Stomach (tissue), 9 donors: Measurements from ENCODE around the gene GCH1. TPM values are rescaled to one million over a fixed set of nuclear protein-coding genes. Genes with fewer than 3 reads are reported as not detected.

ENCODE experiments used
- DNase-seq, 2 donors: peaks; one replicate each; pipeline versions ENCODE4 v3.0.0 to v3.0.0-alpha.2; 2013 to 2019
- H3K27ac ChIP-seq, 5 donors: fragments of 200-600 bp in 4 of 5; sonication (generic) in 4 of 5; one replicate each; pipeline ENCODE4 v1.5.1; 2013 to 2019; ENCODE audit warnings: mild to moderate bottlenecking in 1 of 5, moderate library complexity in 1 of 5
- H3K27me3 ChIP-seq, 3 donors: fragments of 200-600 bp; sonication (generic); one replicate each; pipeline ENCODE4 v1.5.1; 2017 to 2019; ENCODE audit warnings: mixed run types in 1 of 3
- H3K36me3 ChIP-seq, 4 donors: fragments of 200-600 bp; sonication (generic); 1 replicate in 3 of 4; 2 replicates in 1 of 4; pipeline ENCODE4 v1.5.1; 2016 to 2019
- H3K4me1 ChIP-seq, 4 donors: fragments of 200-600 bp; sonication (generic); one replicate each; pipeline ENCODE4 v1.5.1; 2016 to 2019
- H3K4me3 ChIP-seq, 4 donors: fragments of 200-600 bp; sonication (generic) in 3 of 4; one replicate each; pipeline ENCODE4 v1.5.1; 2016 to 2019; ENCODE audit warnings: mild to moderate bottlenecking in 1 of 4
- H3K9me3 ChIP-seq, 4 donors: fragments of 200-600 bp; sonication (generic); one replicate each; pipeline ENCODE4 v1.5.1; 2016 to 2019
- EP300 ChIP-seq: sonication (generic); formaldehyde crosslinking; IDR thresholded peaks from one replicate; pipeline ENCODE4 v1.6.1; 2017; ENCODE audit warnings: antibody characterized with exemption
- POLR2A ChIP-seq, 4 donors: fragments of 450-650 bp; IDR thresholded peaks; one replicate each; pipeline ENCODE4 v1.6.1; 2016; ENCODE audit warnings: antibody characterized with exemption in 4 of 4, control low read depth in 2 of 4, mild to moderate bottlenecking in 1 of 4, moderate library complexity in 1 of 4
- POLR2AphosphoS5 ChIP-seq, 3 donors: sonication (generic); formaldehyde crosslinking; IDR thresholded peaks; one replicate each; pipeline ENCODE4 v1.6.1; 2016; ENCODE audit warnings: antibody characterized with exemption in 3 of 3
- whole genome bisulfite sequencing, 5 donors: extraction: QIAGEN DNeasy Blood & Tissue Kit in 3 of 5; methylation state at CpG; one replicate each; pipeline versions ENCODE4 v1.1.5 to v1.1.7; 2013 to 2018; 5-methylcytosine and 5-hydroxymethylcytosine counted together
- intact Hi-C: fragments of 100-400 bp; cut with DNase I; formaldehyde crosslinking; loops from one replicate; pipeline ENCODE4 v1.15.1; 2023; ENCODE audit warnings: low total_unique reads
- polyA plus RNA-seq, 3 donors: library from polyadenylated mRNA; stranded (reverse); fragments of 200-250 nt; gene quantifications; one replicate each; pipeline ENCODE4 v1.2.3, GENCODE V29; 2013
- total RNA-seq, 5 donors: library from RNA; depleted of rRNA; stranded (reverse); fragments of >200 nt; gene quantifications; one replicate each; pipeline versions ENCODE4 v1.1.0 to v1.2.3, GENCODE V29; 2014 to 2016
- TF ChIP-seq, protein P1 (sequence below), 7 experiments: fragments of 450-650 bp in 4 of 7; fragments of 200-600 bp in 3 of 7; sonication (generic) in 3 of 7; IDR thresholded peaks; one replicate each; pipeline ENCODE4 v1.5.1; 2016 to 2019; ENCODE audit warnings: antibody characterized with exemption in 7 of 7, control low read depth in 2 of 7, mild to moderate bottlenecking in 1 of 7
- donor health status: healthy with polysubstance abuse.
- donor health status: Bipolar disorder and iron deficiency.
- donor health status: healthy.

The GCH1 gene
- total and polyA plus RNA-seq, 8 donors = 0.58 to 52.1 (median 10.4) TPM

DNA sequence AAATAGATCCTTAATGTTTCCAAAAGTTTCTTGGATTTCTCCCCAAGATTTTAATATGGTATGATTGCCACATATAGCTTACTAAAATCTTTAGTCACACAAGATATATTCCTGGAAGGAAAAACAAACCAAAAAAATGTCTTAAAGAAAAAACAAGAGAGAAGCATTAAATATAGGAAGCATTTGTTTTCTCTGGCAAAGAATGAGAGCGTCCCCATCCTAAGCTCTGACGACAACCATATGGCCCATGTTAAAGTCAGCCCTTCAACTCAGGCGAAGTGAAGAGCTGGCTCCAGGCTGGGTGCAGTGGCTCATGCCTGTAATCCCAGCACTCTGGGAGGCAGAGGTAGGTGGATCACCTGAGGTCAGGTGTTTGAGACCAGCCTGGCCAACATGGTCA, 35.6 kb downstream of the GCH1 start:
- Histone ChIP-seq H3K27ac (peak overlapping the region in 1 of 5 donors; percentile 26), H3K36me3 (no peaks in the 10 kb centered on the region), H3K4me1 (peaks cover 0 to 17% (median 7%) of the 10 kb centered on the region in 4 donors), H3K9me3 (no peaks in the 10 kb centered on the region), H3K27me3 (no peaks in the 10 kb centered on the region), H3K4me3 (no peak overlapping the region)
- intact Hi-C loops = no loop called here
- TF ChIP-seq POLR2A (IDR thresholded peaks at IDR 0.05) (no peak), EP300 (no peak), POLR2AphosphoS5 (IDR thresholded peaks at IDR 0.05) (no peak)
- TF ChIP-seq, protein P1, sequence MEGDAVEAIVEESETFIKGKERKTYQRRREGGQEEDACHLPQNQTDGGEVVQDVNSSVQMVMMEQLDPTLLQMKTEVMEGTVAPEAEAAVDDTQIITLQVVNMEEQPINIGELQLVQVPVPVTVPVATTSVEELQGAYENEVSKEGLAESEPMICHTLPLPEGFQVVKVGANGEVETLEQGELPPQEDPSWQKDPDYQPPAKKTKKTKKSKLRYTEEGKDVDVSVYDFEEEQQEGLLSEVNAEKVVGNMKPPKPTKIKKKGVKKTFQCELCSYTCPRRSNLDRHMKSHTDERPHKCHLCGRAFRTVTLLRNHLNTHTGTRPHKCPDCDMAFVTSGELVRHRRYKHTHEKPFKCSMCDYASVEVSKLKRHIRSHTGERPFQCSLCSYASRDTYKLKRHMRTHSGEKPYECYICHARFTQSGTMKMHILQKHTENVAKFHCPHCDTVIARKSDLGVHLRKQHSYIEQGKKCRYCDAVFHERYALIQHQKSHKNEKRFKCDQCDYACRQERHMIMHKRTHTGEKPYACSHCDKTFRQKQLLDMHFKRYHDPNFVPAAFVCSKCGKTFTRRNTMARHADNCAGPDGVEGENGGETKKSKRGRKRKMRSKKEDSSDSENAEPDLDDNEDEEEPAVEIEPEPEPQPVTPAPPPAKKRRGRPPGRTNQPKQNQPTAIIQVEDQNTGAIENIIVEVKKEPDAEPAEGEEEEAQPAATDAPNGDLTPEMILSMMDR (IDR thresholded peaks at IDR 0.05) = no peak
- WGBS, 5 donors = 64 to 92% (median 84%) methylated on average over 3 of the region's 3 CpGs
- peak in 1 of 2 donors; percentile 57 for DNase-seq

DNA sequence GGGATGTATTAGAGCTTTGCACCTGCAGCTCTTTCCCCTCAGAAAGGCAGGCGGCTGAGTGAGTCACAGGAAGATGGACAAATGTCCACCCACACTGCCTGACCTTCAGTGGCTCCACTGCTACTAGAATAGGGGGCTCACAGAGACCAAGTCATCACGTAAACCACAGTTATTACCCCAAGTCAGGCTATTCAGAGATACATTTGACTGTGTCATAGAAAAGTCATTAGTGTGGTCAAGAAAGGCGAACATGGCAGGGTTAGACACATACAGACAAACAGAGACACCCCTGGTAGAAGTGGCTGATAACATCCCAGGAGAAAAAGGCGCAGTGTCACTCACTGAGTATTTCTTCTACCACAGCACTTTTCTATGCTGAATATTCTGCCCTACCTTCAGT, 36.0 kb downstream of the GCH1 start:
- 71 to 90% (median 84%) methylated on average over 4 of the region's 4 CpGs for WGBS, 5 donors
- H3K4me3 ChIP-seq = no peak overlapping the region
- TF ChIP-seq POLR2A (IDR thresholded peaks at IDR 0.05) (no peak), POLR2AphosphoS5 (IDR thresholded peaks at IDR 0.05) (no peak), EP300 (no peak)
- TF ChIP-seq, protein P1 (IDR thresholded peaks at IDR 0.05) = no peak
- H3K27me3 ChIP-seq = no peaks in the 10 kb centered on the region
- H3K27ac ChIP-seq = peak overlapping the region in 1 of 5 donors; percentile 26
- H3K9me3 ChIP-seq = no peaks in the 10 kb centered on the region
- DNase-seq = no peak
- H3K36me3 ChIP-seq = no peaks in the 10 kb centered on the region
- intact Hi-C loops = no loop called here
- H3K4me1 ChIP-seq = peaks cover 0 to 17% (median 7%) of the 10 kb centered on the region in 4 donors

DNA sequence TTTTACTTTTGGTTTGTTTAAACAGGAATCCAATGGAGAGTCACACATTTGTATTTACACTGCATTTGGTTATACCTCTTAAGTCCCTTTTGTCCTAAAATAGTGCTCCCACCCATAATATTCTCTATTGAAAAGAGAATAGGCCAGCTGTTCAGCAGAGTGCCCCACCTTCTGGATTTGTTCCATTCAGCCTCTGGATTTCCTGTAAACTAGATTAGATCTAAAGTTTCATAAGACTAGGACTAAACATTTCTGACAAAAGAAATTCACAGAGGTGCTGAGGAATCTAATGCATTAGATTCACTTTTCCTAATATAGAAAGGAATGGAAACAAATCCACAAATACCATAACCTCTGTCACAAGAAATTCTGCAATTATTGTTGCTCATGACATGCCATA, 38.1 kb downstream of the GCH1 start:
- peaks cover 0 to 6% (median 3%) of the 10 kb centered on the region in 4 donors for H3K4me1 ChIP-seq
- intact Hi-C loops = no loop called here
- H3K9me3 ChIP-seq = no peaks in the 10 kb centered on the region
- H3K4me3 ChIP-seq = no peak overlapping the region
- H3K27ac ChIP-seq = peak overlapping the region in 1 of 5 donors; percentile 25
- peaks cover 0 to 5% (median under 1%) of the 10 kb centered on the region in 4 donors for H3K36me3 ChIP-seq
- no peak for DNase-seq
- TF ChIP-seq POLR2AphosphoS5 (IDR thresholded peaks at IDR 0.05) (no peak), POLR2A (IDR thresholded peaks at IDR 0.05) (no peak), EP300 (no peak)
- TF ChIP-seq, protein P1 (IDR thresholded peaks at IDR 0.05) = no peak
- H3K27me3 ChIP-seq = no peaks in the 10 kb centered on the region

DNA sequence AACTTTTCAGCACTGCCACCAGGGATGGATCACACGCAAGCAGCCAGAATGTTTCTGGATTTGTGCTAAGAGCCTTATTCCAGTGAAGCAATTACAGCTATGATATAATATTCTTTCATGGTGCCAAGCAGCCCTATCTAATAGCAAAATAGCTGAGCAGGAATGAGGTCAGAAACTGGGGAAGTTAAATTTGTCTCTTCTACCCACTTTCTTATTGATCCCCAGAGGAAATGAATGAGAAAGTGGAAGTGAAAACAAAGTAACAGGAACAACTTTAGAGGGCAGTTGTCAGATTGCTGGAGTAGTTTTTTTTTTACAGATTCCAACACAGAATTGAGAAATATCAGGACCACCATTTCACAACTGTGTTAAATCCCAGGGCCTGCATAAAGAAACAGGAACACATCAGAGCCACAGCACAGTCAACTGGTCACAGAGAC, 44.8 kb downstream of the GCH1 start:
- Histone ChIP-seq H3K4me1 (peaks cover 0 to 21% (median 2%) of the 10 kb centered on the region in 4 donors), H3K9me3 (no peaks in the 10 kb centered on the region), H3K4me3 (no peak overlapping the region), H3K36me3 (peaks cover 0 to 15% (median 3%) of the 10 kb centered on the region in 4 donors), H3K27me3 (no peaks in the 10 kb centered on the region), H3K27ac (peak overlapping the region in 1 of 5 donors; percentile 38)
- TF ChIP-seq, protein P1 (IDR thresholded peaks at IDR 0.05) = no peak
- TF ChIP-seq POLR2AphosphoS5 (IDR thresholded peaks at IDR 0.05) = no peak
- TF ChIP-seq EP300 = no peak
- no peak for TF ChIP-seq POLR2A (IDR thresholded peaks at IDR 0.05)
- WGBS, 5 donors = 66 to 91% (median 87%) methylated on average over 1 of the region's 1 CpG
- intact Hi-C loops = no loop called here
- peak in 1 of 2 donors; percentile 57 for DNase-seq
